Renal cortical epithelial cell (primary cell): ENCODE data around the gene PEX5. TPM values are rescaled to one million over a fixed set of nuclear protein-coding genes. Genes with fewer than 3 reads are reported as not detected.
A peak's percentile ranks its signal among the peaks of the same experiment; 100 is the strongest.
"Not testable (repeated sequence)": the region's sequence is repeated elsewhere in the genome, so short reads cannot be mapped to it uniquely, and the experiment has no call there.

Source experiments
- DNase-seq: peaks from one replicate; pipeline ENCODE4 v3.0.0-alpha.2; 2011; ENCODE audit warnings: low read depth
- total RNA-seq: library from RNA; depleted of rRNA; stranded (reverse); fragments of >200 nt; gene quantifications from 2 replicates; pipeline ENCODE4 v1.2.3, GENCODE V29; 2014

PEX5 gene
- total RNA-seq, 1 donor from 2014 or later: 36.5 TPM

DNA sequence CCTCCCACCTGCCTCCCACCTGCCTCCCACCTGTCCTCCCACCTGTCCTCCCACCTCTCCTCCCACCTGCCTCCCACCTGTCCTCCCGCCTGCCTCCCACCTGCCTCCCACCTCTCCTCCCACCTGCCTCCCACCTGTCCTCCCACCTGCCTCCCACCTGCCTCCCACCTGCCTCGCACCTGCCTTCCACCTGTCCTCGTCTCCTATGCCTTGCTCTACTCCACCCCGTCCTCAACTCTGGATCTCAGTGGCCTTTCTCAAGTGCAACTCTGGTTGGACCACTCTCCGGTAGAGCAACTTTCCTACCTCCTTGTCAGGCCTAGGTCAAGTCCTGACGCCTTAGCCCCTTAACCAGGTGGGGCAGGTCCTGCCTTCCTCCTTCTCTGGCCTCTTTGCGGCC lies 29.3 kb upstream of the PEX5 start:
- no peak for DNase-seq

- no peak for DNase-seq
These were observed 28.2 kb upstream of the PEX5 start for GRCh38 chr12:7161327-7161726.

DNA sequence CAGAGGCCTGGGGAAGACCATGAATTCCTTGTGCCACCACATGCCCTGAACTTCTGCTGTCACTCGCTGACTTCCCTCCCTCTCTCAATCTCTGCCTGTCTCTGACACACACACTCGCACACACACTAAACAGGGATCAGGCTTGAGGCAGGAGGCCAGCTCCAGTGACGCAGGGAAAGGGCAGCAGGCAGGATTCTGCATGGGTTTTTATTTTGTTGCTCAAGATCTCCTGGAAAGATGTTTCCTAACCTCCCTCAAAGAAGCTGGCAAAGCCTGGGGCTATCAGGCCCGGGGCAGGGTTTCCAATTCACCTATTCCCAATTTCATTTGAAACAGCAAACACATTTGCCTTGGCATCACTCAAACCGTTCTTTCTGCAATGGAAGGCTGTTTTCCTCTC lies 27.7 kb upstream of the PEX5 start:
- DNase-seq: no peak

DNA sequence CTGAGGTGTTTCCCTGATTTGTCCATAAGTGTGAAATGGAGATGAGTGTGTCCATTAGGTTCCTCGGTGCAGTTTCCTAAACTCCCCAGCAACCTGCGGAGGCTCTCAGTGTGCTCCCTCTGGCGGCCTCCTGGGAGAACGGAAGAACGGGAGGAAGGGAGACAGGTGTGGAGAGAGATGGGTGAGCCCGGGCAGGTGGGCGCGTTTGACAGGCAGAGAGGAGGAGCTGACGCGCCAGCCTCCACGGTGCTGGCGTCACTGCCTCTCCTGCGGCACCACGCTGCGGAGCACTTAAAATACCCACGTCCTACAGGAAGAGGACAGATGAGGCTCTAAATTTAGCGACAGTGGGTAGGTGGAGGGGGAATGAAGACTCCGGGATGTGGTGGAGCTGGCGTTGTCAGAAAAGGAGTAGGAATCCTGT lies 26.8 kb upstream of the PEX5 start:
- peak; percentile 34 for DNase-seq

GRCh38 chr12:7169951-7170350 lies 19.5 kb upstream of the PEX5 start:
- DNase-seq: no peak

- no peak for DNase-seq
These were observed 17.6 kb upstream of the PEX5 start for GRCh38 chr12:7171854-7172253.

GRCh38 chr12:7175493-7175892 lies 14.0 kb upstream of the PEX5 start:
- DNase-seq: no peak

DNA sequence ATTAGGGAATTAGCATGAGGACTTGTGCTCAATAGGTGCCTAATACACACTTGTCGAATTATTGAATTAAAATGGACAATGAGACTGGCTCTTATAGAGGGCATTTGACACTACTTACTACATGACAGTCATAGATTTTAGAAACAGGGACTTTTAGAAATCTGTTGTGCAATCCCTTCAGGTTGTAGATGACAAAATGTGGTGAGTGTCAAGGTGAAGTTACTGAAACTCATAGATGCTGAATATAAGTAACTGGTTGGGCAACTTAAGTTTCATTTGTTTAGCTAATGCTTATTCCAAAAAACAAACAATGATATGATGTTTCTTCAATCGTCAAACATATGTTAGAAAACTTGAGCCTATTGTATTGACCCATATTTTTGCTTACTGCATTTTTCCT lies 12.9 kb upstream of the PEX5 start:
- no peak for DNase-seq

GRCh38 chr12:7178481-7178880 lies 11.0 kb upstream of the PEX5 start:
- no peak for DNase-seq

DNA sequence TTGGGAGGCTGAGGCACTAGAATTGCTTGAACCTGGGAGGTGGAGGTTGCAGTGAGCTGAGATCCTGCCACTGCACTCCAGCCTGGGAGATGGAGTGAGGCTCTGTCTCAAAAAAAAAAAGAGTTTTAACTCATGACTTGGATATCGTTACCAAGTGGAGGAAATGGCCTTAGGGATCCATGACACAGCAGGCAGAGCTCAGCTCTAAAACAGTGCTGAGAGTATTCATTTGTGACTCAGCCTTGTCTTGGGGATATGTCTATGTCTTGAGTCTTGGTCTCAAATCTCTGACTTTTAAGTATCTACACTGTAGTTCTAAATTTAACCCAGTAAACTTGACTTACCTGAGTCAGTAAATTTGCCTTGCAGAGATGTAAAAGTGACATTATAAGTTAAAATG lies 8.8 kb upstream of the PEX5 start:
- no peak for DNase-seq

DNA sequence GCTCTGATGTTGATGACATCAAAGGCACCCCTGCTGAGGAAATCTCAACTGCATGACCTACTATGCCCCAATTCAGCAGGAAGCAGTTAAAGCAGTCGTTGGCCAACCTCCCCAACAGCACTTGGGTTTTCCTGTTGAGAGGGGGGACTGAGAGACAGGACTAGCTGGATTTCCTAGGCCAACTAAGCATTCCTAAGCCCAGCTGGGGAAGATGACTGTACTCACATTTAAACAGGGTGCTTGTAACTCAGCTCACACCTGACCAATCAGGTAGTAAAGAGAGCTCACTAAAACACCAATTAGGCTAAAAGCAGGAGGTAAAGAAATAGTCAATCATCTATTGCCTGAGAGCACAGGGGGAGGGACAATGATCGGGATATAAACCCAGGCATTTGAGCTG lies 3.4 kb upstream of the PEX5 start:
- DNase-seq: not testable (repeated sequence)

DNA sequence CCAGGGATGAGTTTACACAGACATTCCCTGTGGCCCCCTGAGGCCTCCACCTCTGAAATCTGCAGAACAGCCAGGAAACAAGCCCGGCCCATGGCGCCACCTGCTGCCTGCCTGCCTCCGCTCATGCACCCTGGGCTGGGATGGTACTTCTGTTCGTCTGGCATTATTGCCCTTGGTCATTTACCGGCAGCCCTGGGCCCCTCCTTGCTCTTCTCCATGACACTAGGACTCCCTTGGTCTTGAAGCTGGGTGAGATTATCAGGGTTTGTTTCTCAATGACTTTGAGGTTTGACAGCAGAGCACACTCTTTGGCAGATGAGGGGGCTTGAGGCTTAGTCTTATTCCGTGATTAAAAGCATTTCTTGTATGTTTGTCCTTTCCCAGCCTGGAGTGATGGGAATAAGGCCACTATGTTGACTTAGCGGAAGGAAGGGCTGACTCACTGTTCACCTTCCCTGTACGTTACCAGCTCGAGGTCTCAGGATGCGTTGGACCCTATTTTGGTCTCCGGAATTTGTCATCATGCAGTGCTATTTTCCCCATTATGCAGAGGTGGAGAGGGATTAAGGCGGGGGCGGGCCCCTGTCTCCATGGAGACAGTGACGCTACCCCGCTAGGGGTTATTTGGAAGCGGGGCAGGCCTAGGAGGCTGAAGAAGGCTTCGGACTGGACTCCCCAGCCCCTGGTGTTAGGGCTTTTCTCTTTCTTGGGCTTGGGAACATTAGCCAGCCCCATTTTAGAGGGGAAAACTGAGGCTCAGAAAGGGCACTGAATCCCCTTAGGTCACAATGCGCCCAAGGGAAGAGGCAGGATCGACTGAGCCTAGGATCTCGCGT lies 706 bp upstream of the PEX5 start:
- peak; percentile 79 for DNase-seq

DNA sequence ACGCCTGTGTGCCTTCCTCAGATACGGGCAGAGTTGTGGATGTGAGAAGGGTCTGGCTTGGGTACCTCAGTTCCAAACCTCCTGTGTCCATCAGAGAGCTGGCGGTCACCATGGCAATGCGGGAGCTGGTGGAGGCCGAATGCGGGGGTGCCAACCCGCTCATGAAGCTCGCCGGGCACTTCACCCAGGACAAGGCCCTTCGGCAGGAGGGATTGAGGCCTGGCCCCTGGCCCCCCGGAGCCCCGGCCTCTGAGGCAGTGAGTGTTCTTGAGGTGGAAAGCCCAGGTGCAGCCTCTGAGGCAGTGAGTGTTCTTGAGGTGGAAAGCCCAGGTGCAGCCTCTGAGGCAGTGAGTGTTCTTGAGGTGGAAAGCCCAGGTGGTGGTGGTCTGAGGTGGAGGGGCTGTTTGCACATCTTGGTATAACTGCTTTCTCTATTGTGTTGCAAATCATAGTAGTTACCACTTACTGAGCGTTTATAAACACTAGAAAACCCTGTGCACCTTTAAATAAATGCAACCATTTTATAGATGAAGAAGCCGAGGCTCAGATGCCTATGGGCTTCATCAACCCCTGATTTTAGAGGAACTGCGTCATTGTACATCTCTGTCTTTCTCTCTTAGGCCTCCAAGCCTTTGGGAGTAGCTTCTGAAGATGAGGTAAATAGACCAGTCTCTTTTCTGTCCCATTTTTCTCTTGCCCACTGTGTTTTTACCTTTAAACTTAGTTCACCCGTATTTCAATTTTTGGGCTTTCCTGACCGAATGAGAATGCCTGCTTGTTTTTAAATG lies 976 bp downstream of the PEX5 start:
- peak; percentile 2 for DNase-seq

- DNase-seq: no peak
These were observed 4.2 kb downstream of the PEX5 start for GRCh38 chr12:7193674-7194073.

DNA sequence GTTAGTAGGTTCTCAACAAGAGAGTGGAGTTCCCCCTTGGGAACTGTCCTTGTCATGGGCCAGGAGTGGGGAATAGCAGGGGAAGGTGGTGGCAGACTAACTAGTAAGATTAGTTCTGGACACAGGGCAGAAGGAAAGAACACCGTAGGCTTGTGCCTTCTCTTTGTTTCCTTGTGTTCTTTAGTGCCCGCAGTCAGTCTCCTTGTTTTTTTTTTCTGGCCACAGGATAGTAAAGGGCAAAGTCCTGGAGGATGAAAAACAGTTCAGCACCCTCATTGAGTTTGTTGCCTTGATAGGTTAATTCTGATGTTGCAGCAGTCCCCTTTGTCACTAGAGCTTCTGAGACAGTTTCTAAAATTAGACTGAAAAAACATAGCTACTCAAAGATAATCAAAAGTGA lies 8.4 kb downstream of the PEX5 start:
- peak; percentile 36 for DNase-seq

- DNase-seq: no peak
These were observed 13.6 kb downstream of the PEX5 start for GRCh38 chr12:7203109-7203508.

- no peak for DNase-seq
These were observed 15.6 kb downstream of the PEX5 start for GRCh38 chr12:7205091-7205490.

DNA sequence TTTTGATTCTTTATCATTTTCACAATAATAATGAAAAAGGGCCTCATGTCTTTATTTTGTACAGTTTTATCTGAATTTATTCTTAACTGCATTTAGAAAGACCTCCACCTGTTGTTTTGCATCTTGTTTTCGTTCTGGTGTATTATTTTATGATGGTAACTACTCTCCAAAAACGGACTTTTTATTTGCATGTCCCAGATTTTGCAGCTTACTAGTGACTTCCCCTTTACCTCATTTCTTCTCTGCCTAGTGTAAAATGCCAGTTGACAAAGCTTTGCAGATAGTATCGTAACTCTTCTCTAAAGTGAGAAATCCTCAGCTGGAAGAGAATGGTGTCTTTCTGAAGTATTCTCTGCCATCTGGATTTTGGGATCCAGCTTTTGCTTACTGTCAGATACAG lies 17.2 kb downstream of the PEX5 start:
- no peak for DNase-seq

GRCh38 chr12:7207866-7208625 lies 18.6 kb downstream of the PEX5 start:
- no peak for DNase-seq

DNA sequence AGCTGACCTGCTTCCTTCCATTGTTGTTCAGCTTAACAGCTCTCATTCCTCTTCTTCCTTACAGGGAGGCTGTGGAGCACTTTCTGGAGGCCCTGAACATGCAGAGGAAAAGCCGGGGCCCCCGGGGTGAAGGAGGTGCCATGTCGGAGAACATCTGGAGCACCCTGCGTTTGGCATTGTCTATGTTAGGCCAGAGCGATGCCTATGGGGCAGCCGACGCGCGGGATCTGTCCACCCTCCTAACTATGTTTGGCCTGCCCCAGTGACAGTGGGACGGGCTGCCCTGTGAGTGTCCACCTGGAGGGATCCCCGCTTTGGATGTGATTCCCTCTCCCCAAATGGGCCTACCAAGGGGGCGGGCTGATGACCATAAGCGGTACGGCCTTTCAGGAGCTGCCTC lies 20.5 kb downstream of the PEX5 start:
- DNase-seq: no peak

DNA sequence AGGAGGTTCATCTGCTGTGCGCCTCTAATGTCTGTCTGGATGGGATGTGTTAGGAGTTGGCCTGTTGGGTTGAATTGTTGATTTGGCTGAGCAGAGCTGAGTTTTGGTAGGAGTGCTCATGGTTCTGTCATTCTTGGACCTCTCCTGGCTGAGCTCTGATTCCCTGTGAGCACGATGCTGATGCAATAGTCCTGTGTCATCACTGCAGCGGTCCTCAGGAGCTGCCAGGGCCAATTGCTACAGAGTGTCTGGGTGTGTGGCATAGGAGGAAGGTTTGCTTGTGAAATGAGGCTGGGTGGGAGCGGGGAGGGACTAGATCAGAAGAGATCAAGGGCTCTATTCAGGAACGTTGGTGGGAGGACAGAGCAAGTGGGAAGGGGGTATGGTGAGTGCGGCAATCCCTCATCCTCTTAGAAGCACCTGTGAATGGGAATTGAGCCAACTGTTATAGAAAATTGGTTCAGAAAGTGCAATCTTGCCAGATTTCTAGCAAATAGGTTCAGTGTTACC lies 21.2 kb downstream of the PEX5 start:
- DNase-seq: no peak

GRCh38 chr12:7212678-7213077 lies 23.2 kb downstream of the PEX5 start:
- no peak for DNase-seq
